GM12878 (cell line): Measurements from ENCODE around the gene C1QC. TPM values are rescaled to one million over a fixed set of nuclear protein-coding genes. Genes with fewer than 3 reads are reported as not detected.

Experiments
- ATAC-seq: fragments of 200-7000 bp; cut with Tn5 transposase; 3 replicates; pipeline ENCODE4 v1.9.1; 2020; ENCODE audit warnings: mild to moderate bottlenecking, moderate library complexity
- BruUV-seq: library from RNA; stranded (reverse); fragments of 400-500 nt; replicated peaks from 2 replicates; lab custom pipeline; 2021; lab: Mats Ljungman, UMichigan
- CTCF ChIA-PET: fragments of 300-600 bp; sonication (Branson Sonifier 250); formaldehyde crosslinking; extraction: SDS; loops from one replicate; lab custom pipeline; 2021; ENCODE audit warnings: inconsistent platforms; lab: Yijun Ruan, JAX
- POLR2A ChIA-PET: fragments of 350-600 bp; formaldehyde crosslinking; extraction: SDS; loops from one replicate; lab custom pipeline; 2021; ENCODE audit warnings: inconsistent platforms; lab: Charles Lee
- RAD21 ChIA-PET: fragments of 300-600 bp; sonication (Branson Sonifier 250); formaldehyde crosslinking; loops from one replicate; lab custom pipeline; 2023; ENCODE audit warnings: antibody characterized with exemption; ENCODE audit not compliant: unreplicated experiment; lab: Charles Lee
- SMC1A ChIA-PET: fragments of 300-600 bp; sonication (Branson Sonifier 250); formaldehyde crosslinking; loops from one replicate; lab custom pipeline; 2023; ENCODE audit not compliant: unreplicated experiment, uncharacterized antibody; lab: Charles Lee
- DNase-seq: peaks from one replicate; pipeline ENCODE4 v3.0.0-alpha.2; 2011; ENCODE audit warnings: low read depth, low spot score
- FAIRE-seq: peaks from 3 replicates; lab custom pipeline; 2011; peaks lifted over from hg19 to GRCh38; lab: Jason Lieb, UNC
- H2AFZ ChIP-seq: 2 replicates; pipeline ENCODE4 v1.6.0; 2011; ENCODE audit warnings: low read depth, low read length, control low read depth; ENCODE audit not compliant: control insufficient read depth
- H3K27ac ChIP-seq: 2 replicates; pipeline ENCODE4 v1.5.1; 2011; ENCODE audit warnings: control low read depth; ENCODE audit not compliant: control insufficient read depth, insufficient read depth
- H3K27me3 ChIP-seq, 2 experiments: replicated peaks in 1 of 2; 2 replicates each; pipeline versions ENCODE4 v1.6.0 to v1.6.1; 2011; ENCODE audit warnings: low read length in 1 of 2; ENCODE audit not compliant: control insufficient read depth in 2 of 2, insufficient read depth in 2 of 2
- H3K36me3 ChIP-seq, 2 experiments: 2 replicates each; pipeline ENCODE4 v1.5.1; 2011; ENCODE audit warnings: low read length in 1 of 2; ENCODE audit not compliant: control insufficient read depth in 2 of 2, insufficient read depth in 2 of 2
- H3K4me1 ChIP-seq: 2 replicates; pipeline ENCODE4 v1.6.1; 2011; ENCODE audit warnings: mild to moderate bottlenecking, low read length, moderate library complexity, mixed read lengths; ENCODE audit not compliant: control insufficient read depth, insufficient read depth
- H3K4me2 ChIP-seq: 2 replicates; pipeline ENCODE4 v1.6.0; 2011; ENCODE audit warnings: control low read depth; ENCODE audit not compliant: control insufficient read depth, insufficient read depth
- H3K4me3 ChIP-seq: fragments of 200-600 bp; sonication (generic); 2 replicates; pipeline ENCODE4 v1.5.1; 2016
- H3K79me2 ChIP-seq: 2 replicates; pipeline ENCODE4 v1.6.0; 2011; ENCODE audit warnings: low read length; ENCODE audit not compliant: control insufficient read depth, insufficient read depth
- H3K9ac ChIP-seq: 2 replicates; pipeline ENCODE4 v1.8.0; 2011; ENCODE audit warnings: low read length, control low read depth, mixed read lengths; ENCODE audit not compliant: control insufficient read depth, insufficient read depth
- H3K9me3 ChIP-seq: replicated peaks from 3 replicates; pipeline ENCODE4 v1.5.1; 2011; ENCODE audit warnings: mild to moderate bottlenecking, low read length; ENCODE audit not compliant: control insufficient read depth, insufficient read depth
- H4K20me1 ChIP-seq: 2 replicates; pipeline ENCODE4 v1.6.0; 2011; ENCODE audit not compliant: control insufficient read depth, insufficient read depth
- BHLHE40 ChIP-seq, 2 experiments: fragments of 450-650 bp in 1 of 2; IDR thresholded peaks; 2 replicates each; pipeline ENCODE4 v1.6.1; 2011 to 2017; ENCODE audit warnings: low read depth in 2 of 2, borderline replicate concordance in 1 of 2, improper control_type of control experiment in 1 of 2, low read length in 1 of 2, mild to moderate bottlenecking in 1 of 2
- CHD4 ChIP-seq: fragments of 200-600 bp; sonication (generic); IDR thresholded peaks from 2 replicates; pipeline ENCODE4 v1.6.1; 2016; ENCODE audit warnings: mild to moderate bottlenecking
- CTCF ChIP-seq, 3 experiments: IDR thresholded peaks in 2 of 3; conservative IDR thresholded peaks in 1 of 3; 2 replicates each; pipeline ENCODE4 v1.5.1; 2011; ENCODE audit warnings: low read depth in 3 of 3, low read length in 3 of 3, mild to moderate bottlenecking in 3 of 3, control low read depth in 2 of 3, moderate library complexity in 2 of 3, inconsistent platforms in 1 of 3, mixed read lengths in 1 of 3; ENCODE audit not compliant: control insufficient read depth in 2 of 3, insufficient read depth in 1 of 3; ENCODE audit errors: extremely low read depth in 1 of 3
- DPF2 ChIP-seq: fragments of 450-650 bp; IDR thresholded peaks from 2 replicates; pipeline ENCODE4 v1.6.1; 2017; ENCODE audit warnings: mild to moderate bottlenecking
- EGR1 ChIP-seq, 2 experiments: IDR thresholded peaks; 1 replicate in 1 of 2; 2 replicates in 1 of 2; pipeline ENCODE4 v1.6.1; 2011 to 2012; ENCODE audit warnings: low read depth in 2 of 2, low read length in 2 of 2, borderline replicate concordance in 1 of 2, mild to moderate bottlenecking in 1 of 2, moderate library complexity in 1 of 2
- GABPA ChIP-seq: IDR thresholded peaks from 2 replicates; pipeline ENCODE4 v1.6.1; 2014; ENCODE audit warnings: antibody characterized with exemption, low read depth, mild to moderate bottlenecking, inconsistent platforms
- JUND ChIP-seq: IDR thresholded peaks from 2 replicates; pipeline ENCODE4 v1.6.1; 2012; ENCODE audit warnings: low read depth, mild to moderate bottlenecking, low read length, improper control_type of control experiment, moderate library complexity
- KAT2A ChIP-seq: conservative IDR thresholded peaks from 2 replicates; pipeline ENCODE4 v1.6.1; 2011; ENCODE audit warnings: low read depth, low read length; ENCODE audit not compliant: control insufficient read depth
- MAX ChIP-seq: IDR thresholded peaks from 2 replicates; pipeline ENCODE4 v1.6.1; 2012; ENCODE audit warnings: low read depth, low read length, improper control_type of control experiment
- NFIC ChIP-seq: IDR thresholded peaks from 2 replicates; pipeline ENCODE4 v1.6.1; 2012; ENCODE audit warnings: low read depth, mild to moderate bottlenecking, inconsistent platforms, low read length, moderate library complexity
- NFXL1 ChIP-seq: fragments of 450-650 bp; IDR thresholded peaks from 2 replicates; pipeline ENCODE4 v1.6.1; 2017; ENCODE audit warnings: antibody characterized with exemption, mild to moderate bottlenecking, borderline replicate concordance
- POLR2AphosphoS2 ChIP-seq: IDR thresholded peaks from 2 replicates; pipeline ENCODE4 v1.6.1; 2011; ENCODE audit warnings: low read depth, mild to moderate bottlenecking, low read length, improper control_type of control experiment, moderate library complexity
- RAD21 ChIP-seq: IDR thresholded peaks from 2 replicates; pipeline ENCODE4 v1.6.1; 2011; ENCODE audit warnings: mild to moderate bottlenecking, low read depth, low read length, moderate library complexity; ENCODE audit not compliant: insufficient read depth
- SIN3A ChIP-seq: IDR thresholded peaks from 2 replicates; pipeline ENCODE4 v1.6.1; 2012; ENCODE audit warnings: low read depth, low read length, improper control_type of control experiment
- SMAD1 ChIP-seq: fragments of 450-650 bp; IDR thresholded peaks from 2 replicates; pipeline ENCODE4 v1.6.1; 2018; ENCODE audit warnings: mild to moderate bottlenecking, low read depth; ENCODE audit not compliant: partially characterized antibody
- SMC3 ChIP-seq: IDR thresholded peaks from 2 replicates; pipeline ENCODE4 v1.6.1; 2011; ENCODE audit warnings: low read length, improper control_type of control experiment, borderline replicate concordance
- SP1 ChIP-seq: IDR thresholded peaks from one replicate; pipeline ENCODE4 v1.6.1; 2011; ENCODE audit warnings: low read depth, low read length
- SUZ12 ChIP-seq: fragments of 200-600 bp; sonication (generic); IDR thresholded peaks from one replicate; pipeline ENCODE4 v1.6.1; 2018; ENCODE audit warnings: antibody characterized with exemption, mild to moderate bottlenecking; ENCODE audit not compliant: unreplicated experiment
- WRNIP1 ChIP-seq: IDR thresholded peaks from 2 replicates; pipeline ENCODE4 v1.6.1; 2011; ENCODE audit warnings: low read depth, low read length, improper control_type of control experiment, borderline replicate concordance
- YY1 ChIP-seq: IDR thresholded peaks from 2 replicates; pipeline ENCODE4 v1.6.1; 2011; ENCODE audit warnings: low read depth, mild to moderate bottlenecking, low read length
- ZBED1 ChIP-seq: IDR thresholded peaks from 2 replicates; pipeline ENCODE4 v1.6.1; 2016; ENCODE audit warnings: borderline replicate concordance
- ZNF207 ChIP-seq: fragments of 450-650 bp; IDR thresholded peaks from 2 replicates; pipeline ENCODE4 v1.6.1; 2014; ENCODE audit warnings: antibody characterized with exemption, mild to moderate bottlenecking, borderline replicate concordance
- WGBS: methylation state at CpG from one replicate; pipeline ENCODE4 v1.1.6; 2016; ENCODE audit warnings: low lambda C conversion rate; ENCODE audit not compliant: insufficient replicate concordance, insufficient coverage; ENCODE audit errors: missing lambda C conversion rate; 5-methylcytosine and 5-hydroxymethylcytosine counted together
- in situ Hi-C: fragments of 300-500 bp; cut with MboI; formaldehyde crosslinking; loops from 9 replicates; pipeline ENCODE4 v1.14.3; 2018; ENCODE audit warnings: mixed read lengths
- intact Hi-C: fragments of 100-400 bp; cut with micrococcal nuclease; formaldehyde crosslinking; loops from one replicate; pipeline ENCODE4 v1.14.2; 2022; ENCODE audit not compliant: unreplicated experiment
- polyA plus RNA-seq, 11 experiments: library from polyadenylated mRNA; depleted of rRNA in 4 of 11; unstranded in 6 of 11; stranded (reverse) in 5 of 11; fragments of >200 nt; fragmentation: Nextera tagmentation in 4 of 11; fragmentation: Illumina TruSeq in 1 of 11; extraction: Ambion mirVana in 4 of 11; extraction: Trizol in 1 of 11; gene quantifications; 1 replicate in 1 of 11; 2 replicates in 10 of 11; pipeline versions ENCODE4 v1.2.1 to v1.2.3, GENCODE V29; 2011 to 2016; ENCODE audit warnings: inconsistent platforms in 2 of 11, missing spikeins in 2 of 11, low read depth in 1 of 11
- total RNA-seq, 4 experiments: library from RNA; depleted of rRNA in 3 of 4; stranded (reverse); fragments of >200 nt in 3 of 4; fragmentation: Illumina TruSeq in 1 of 4; extraction: Trizol in 1 of 4; gene quantifications; 2 replicates each; pipeline versions ENCODE4 v1.2.1 to v1.2.3, GENCODE V29; 2013 to 2021

The C1QC gene
- total and polyA plus RNA-seq, 10 of the 15 experiments (the other 5 are each of a cell fraction or from before 2014, with no cell fraction given): 0.74 TPM; not detected in 9

- no peak overlapping the region for H3K4me2 ChIP-seq
- ATAC-seq (peak; percentile 98), FAIRE-seq (peak; percentile 31), DNase-seq (no peak)
- ChIA-PET SMC1A (interaction anchor here (0.6 to 4.4 kb wide), 2 partner anchors 221 to 536 kb away, joined by 3 to 14 read pairs; no protein-coding TSS in a partner anchor), RAD21 (interaction anchor here (0.9 to 1.4 kb wide), 3 partner anchors 220 to 223 kb away, joined by 3 to 4 read pairs (median 3); no protein-coding TSS in a partner anchor), POLR2A (no interaction called here), CTCF (interaction anchor here (0.6 to 5.5 kb wide), 4 partner anchors 67 to 883 kb away, joined by 3 to 77 read pairs (median 4); no protein-coding TSS in a partner anchor)
- no peaks in the 10 kb centered on the region; a peak in 1 of 4 replicates for H3K27me3 ChIP-seq
- no peaks in the 10 kb centered on the region for H4K20me1 ChIP-seq
- no peak overlapping the region for H3K4me3 ChIP-seq
- H3K27ac ChIP-seq: no peak overlapping the region
- 8% methylated on average over 18 of the region's 18 CpGs for WGBS
- in situ Hi-C loops: no loop called here
- no peaks in the 10 kb centered on the region; the same call in 2 of the 3 replicates for H3K9me3 ChIP-seq
- H3K79me2 ChIP-seq: no peaks in the 10 kb centered on the region
- H2AFZ ChIP-seq: no peak overlapping the region
- H3K4me1 ChIP-seq: no peaks in the 10 kb centered on the region
- no peak overlapping the region for H3K9ac ChIP-seq
- no peak for TF ChIP-seq NFIC
- TF ChIP-seq RAD21: peak; percentile 77
- TF ChIP-seq EGR1 (IDR thresholded peaks at IDR 0.05; ENCODE audit: borderline replicate concordance in 1 of 2, low read depth in 2 of 2, low read length in 2 of 2): 0 out of 3 replicates have a peak, but pooled peaks of 1 of the 2 experiments have one; percentile 12
- no peak for TF ChIP-seq DPF2
- TF ChIP-seq SUZ12: no peak
- no peak for TF ChIP-seq KAT2A
- peak; percentile 89 for TF ChIP-seq SMC3
- TF ChIP-seq SP1: peak; percentile 39
- TF ChIP-seq POLR2AphosphoS2: no peak
- no peak for TF ChIP-seq WRNIP1
- TF ChIP-seq GABPA: no peak
- TF ChIP-seq SMAD1: no peak
- peak; percentile 83 to 93 (median 89) for TF ChIP-seq CTCF (IDR thresholded peaks at IDR 0.05 in 2 of 3, conservative IDR thresholded peaks at IDR 0.05 in 1 of 3; ENCODE audit: control insufficient read depth in 2 of 3, extremely low read depth in 1 of 3, insufficient read depth in 1 of 3, low read depth in 3 of 3, low read length in 3 of 3)
- TF ChIP-seq BHLHE40 (IDR thresholded peaks at IDR 0.05; ENCODE audit: borderline replicate concordance in 1 of 2, low read depth in 2 of 2, low read length in 1 of 2): 0 out of 4 replicates have a peak, but pooled peaks of 1 of the 2 experiments have one; percentile 16
- TF ChIP-seq MAX: no peak
- no peak for TF ChIP-seq ZNF207
- no peak for TF ChIP-seq ZBED1
- no peak for TF ChIP-seq SIN3A
- TF ChIP-seq JUND: no peak
- TF ChIP-seq NFXL1: no peak
- no peak for TF ChIP-seq CHD4
- TF ChIP-seq YY1: 0 out of 2 replicates have a peak, but pooled peaks have one; percentile 36
- H3K36me3 ChIP-seq: no peaks in the 10 kb centered on the region
- intact Hi-C loops: loop anchor here (1.0 to 5.0 kb wide), 2 partner anchors 222 to 510 kb away; no protein-coding TSS in a partner anchor
- no TSS peak for BruUV-seq
Observed at GRCh38 chr1:22641906-22642636, 1.4 kb upstream of the C1QC start.
